C4-2B (cell line): Measurements from ENCODE around the gene JAG2.

ENCODE experiments used
- CTCF ChIP-seq: fragments of 450-650 bp; conservative IDR thresholded peaks from 2 replicates; pipeline ENCODE4 v1.5.1; 2017; ENCODE audit warnings: mild to moderate bottlenecking
- ZFX ChIP-seq: fragments of 450-650 bp; IDR thresholded peaks from 2 replicates; pipeline ENCODE4 v1.6.1; 2017

DNA sequence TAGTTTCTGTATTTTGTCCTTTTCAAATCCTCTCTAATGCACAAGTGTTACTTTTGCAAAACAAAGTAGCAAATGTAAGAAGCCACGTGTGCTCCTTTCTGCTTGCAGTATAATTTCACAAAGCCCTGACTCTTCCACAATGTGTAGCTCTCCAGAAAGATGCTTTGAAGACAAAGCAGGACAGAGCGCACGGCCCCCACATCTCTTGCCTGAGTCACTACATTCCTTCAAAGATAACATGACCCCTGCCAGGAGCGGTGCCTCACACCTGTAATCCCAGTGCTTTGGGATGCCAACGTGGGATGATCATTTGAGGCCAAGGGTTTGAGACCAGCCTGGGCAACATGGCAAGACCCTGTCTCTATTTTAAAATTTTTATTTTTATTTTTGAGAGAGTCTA, 40.5 kb downstream of the JAG2 start:
- TF ChIP-seq CTCF (no peak), ZFX (no peak)
